BLaER1 treated with 17β-estradiol and CSF1 and Interleukin-3, amounts not matched to agents 10 nM and 100 nM (cell line): ENCODE data around the gene ZCCHC24.

ENCODE experiments used
- H3K27ac ChIP-seq, 11 experiments: shearing (Covaris generic); formaldehyde crosslinking; 2 replicates each; pipeline ENCODE4 v1.8.1; 2022
- H3K27me3 ChIP-seq, 11 experiments: shearing (Covaris generic); formaldehyde crosslinking; 2 replicates each; pipeline ENCODE4 v1.8.1; 2022
- H3K36me3 ChIP-seq, 11 experiments: shearing (Covaris generic); formaldehyde crosslinking; 2 replicates each; pipeline ENCODE4 v1.8.1; 2022
- H3K4me1 ChIP-seq, 10 experiments: shearing (Covaris generic); formaldehyde crosslinking; 2 replicates each; pipeline ENCODE4 v1.8.1; 2022
- H3K4me2 ChIP-seq, 11 experiments: shearing (Covaris generic); formaldehyde crosslinking; 2 replicates each; pipeline ENCODE4 v1.8.1; 2022
- H3K4me3 ChIP-seq, 10 experiments: shearing (Covaris generic); formaldehyde crosslinking; 2 replicates each; pipeline ENCODE4 v1.8.1; 2022
- H3K9ac ChIP-seq, 11 experiments: shearing (Covaris generic); formaldehyde crosslinking; 2 replicates each; pipeline ENCODE4 v1.8.1; 2022
- H3K9me3 ChIP-seq, 11 experiments: shearing (Covaris generic); formaldehyde crosslinking; replicated peaks in 1 of 11; 2 replicates each; pipeline ENCODE4 v1.8.1; 2022
- H4K20me1 ChIP-seq, 11 experiments: shearing (Covaris generic); formaldehyde crosslinking; 2 replicates each; pipeline ENCODE4 v1.8.1; 2022
- Cebpa-rat ChIP-seq, 11 experiments: shearing (Covaris generic); IDR thresholded peaks; 2 replicates each; pipeline ENCODE4 v1.8.1; 2022

ZCCHC24 gene

DNA sequence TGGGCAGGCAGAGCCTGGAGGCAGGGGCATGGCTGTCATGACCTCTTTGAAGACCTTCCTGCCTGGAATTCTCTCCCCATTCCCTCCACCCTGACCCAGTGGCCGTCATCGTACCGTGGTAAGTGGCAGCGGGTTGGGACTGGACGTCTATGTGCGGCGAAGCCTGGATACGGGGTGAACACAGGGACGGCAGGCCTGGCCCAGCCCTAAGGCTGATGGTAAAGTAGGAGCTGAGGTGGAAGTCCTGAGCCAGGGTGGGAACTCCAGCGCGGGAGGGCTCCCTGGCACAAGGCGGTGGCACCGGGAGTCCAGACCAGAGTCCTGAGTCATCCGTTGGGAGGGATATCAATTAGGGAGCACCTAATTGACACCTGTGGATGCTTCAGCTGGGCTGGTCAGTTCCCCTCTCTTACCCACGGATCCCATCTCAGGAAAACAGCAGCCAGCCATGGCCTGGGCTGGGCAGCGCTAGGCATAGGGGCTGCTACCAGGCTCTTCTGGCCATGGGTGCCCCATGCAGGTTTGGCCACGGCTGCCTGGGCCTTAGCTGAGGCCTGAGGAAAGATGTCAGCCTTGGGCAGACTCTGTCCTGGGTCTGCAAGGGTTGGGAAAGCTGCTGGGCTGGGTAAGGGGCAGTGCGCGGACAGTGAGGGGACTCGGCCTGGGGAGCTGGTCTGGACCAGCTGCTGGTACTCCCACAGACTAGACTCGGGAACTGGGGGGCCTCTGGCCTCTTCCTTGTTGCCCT is 94.8 kb downstream of the ZCCHC24 start:
- H3K4me2 ChIP-seq = peak overlapping the region in 10 of 11 experiments; percentile 94 to 100 (median 99); a peak in 13 of 22 replicates
- no peak for TF ChIP-seq Cebpa-rat (IDR thresholded peaks at IDR 0.05)
- peak overlapping the region in 6 of 11 experiments; percentile 0 to 100 (median 96); a peak in 8 of 22 replicates for H3K9ac ChIP-seq
- 0 out of 20 replicates have a peak overlapping the region, but pooled peaks of 1 of the 10 experiments have one; percentile 97 for H3K4me3 ChIP-seq
- H3K36me3 ChIP-seq = peaks cover 67 to 74% (median 73%) of the 10 kb centered on the region in 11 experiments
- H3K4me1 ChIP-seq = peaks cover 40 to 90% (median 81%) of the 10 kb centered on the region in 10 experiments
- H3K27me3 ChIP-seq = no peaks in the 10 kb centered on the region
- peaks cover 71 to 87% (median 76%) of the 10 kb centered on the region in 11 experiments for H4K20me1 ChIP-seq
- peaks cover 0 to 4% (median 0%) of the 10 kb centered on the region in 11 experiments; a peak in 1 of 22 replicates for H3K9me3 ChIP-seq
- peak overlapping the region in 7 of 11 experiments; percentile 1 to 100 (median 99); a peak in 6 of 22 replicates for H3K27ac ChIP-seq

DNA sequence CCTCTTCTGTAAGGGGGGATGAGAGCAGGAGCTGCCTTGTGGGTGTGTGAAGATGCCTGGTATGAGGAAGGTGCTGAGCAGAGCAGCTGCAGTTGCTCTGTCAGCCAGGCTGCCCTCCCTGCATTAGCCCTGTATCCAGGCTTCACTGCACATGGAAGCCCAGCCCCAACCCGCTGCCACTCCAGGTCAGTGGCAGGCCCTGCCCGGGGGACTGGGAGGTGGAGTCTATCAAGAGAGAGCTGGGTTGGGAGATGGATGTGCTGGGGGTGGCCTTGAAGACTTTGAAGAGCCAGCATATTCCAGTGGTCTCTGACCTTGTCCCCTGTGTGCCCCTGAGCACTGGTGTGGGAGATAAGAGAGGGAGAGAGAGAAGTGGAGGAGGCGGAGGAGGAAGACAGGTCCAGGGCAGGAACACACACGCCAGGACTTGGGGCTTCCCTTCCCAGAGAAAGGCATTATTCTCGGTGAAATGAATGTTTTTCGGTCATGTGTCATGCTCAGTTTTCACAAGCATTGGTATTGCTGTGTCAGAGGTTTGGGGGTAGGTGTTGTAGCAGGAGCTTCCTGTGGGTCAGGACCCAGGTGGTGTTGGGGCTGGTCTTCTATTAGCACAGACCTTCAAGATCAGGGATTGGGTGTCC is 95.5 kb downstream of the ZCCHC24 start:
- Histone ChIP-seq H3K27me3 (no peaks in the 10 kb centered on the region), H4K20me1 (peaks cover 64 to 80% (median 69%) of the 10 kb centered on the region in 11 experiments), H3K9me3 (0 out of 22 replicates have a peak, but pooled peaks cover 0 to 4% (median 0%) of the 10 kb centered on the region in 11 experiments), H3K36me3 (peaks cover 61 to 67% (median 66%) of the 10 kb centered on the region in 11 experiments), H3K4me2 (peak overlapping the region; percentile 94 to 100 (median 99)), H3K4me1 (peaks cover 43 to 90% (median 81%) of the 10 kb centered on the region in 10 experiments), H3K27ac (peak overlapping the region in 10 of 11 experiments; percentile 1 to 100 (median 100); a peak in 8 of 22 replicates), H3K4me3 (peak overlapping the region in 9 of 10 experiments; percentile 79 to 99 (median 96); a peak in 10 of 20 replicates), H3K9ac (peak overlapping the region in 10 of 11 experiments; percentile 96 to 100 (median 99); a peak in 19 of 22 replicates)
- TF ChIP-seq Cebpa-rat (IDR thresholded peaks at IDR 0.05) = no peak

DNA sequence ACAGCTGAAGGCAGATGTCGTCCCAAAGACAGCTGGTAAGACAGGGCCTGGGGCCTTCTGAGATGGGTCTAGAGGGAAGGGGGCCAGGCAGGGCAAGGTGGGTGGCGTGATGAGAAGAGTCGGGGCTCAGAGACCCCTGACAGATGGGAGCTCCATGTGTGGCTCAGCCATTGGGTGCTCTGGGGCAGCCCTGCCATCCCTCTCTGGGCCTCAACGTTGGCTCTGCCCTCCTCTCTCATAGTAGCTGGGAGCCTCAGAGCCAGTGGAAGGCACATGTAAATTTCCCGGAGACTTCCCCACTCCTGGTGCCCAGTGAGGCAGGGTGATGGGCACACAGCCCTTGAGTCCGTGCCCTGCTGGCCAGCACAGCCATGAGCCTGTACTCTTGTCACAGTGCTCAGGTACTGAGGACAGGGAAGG is 96.3 kb downstream of the ZCCHC24 start:
- H3K27me3 ChIP-seq = no peaks in the 10 kb centered on the region
- peaks cover 56 to 72% (median 61%) of the 10 kb centered on the region in 11 experiments for H4K20me1 ChIP-seq
- H3K4me3 ChIP-seq = peak overlapping the region; percentile 79 to 99 (median 95)
- H3K36me3 ChIP-seq = peaks cover 53 to 59% (median 58%) of the 10 kb centered on the region in 11 experiments
- peaks cover 48 to 87% (median 78%) of the 10 kb centered on the region in 10 experiments for H3K4me1 ChIP-seq
- H3K9ac ChIP-seq = peak overlapping the region; percentile 96 to 100 (median 99); a peak in 21 of 22 replicates
- TF ChIP-seq Cebpa-rat (IDR thresholded peaks at IDR 0.05) = no peak
- H3K4me2 ChIP-seq = peak overlapping the region; percentile 94 to 100 (median 99)
- H3K9me3 ChIP-seq = no peaks in the 10 kb centered on the region
- H3K27ac ChIP-seq = peak overlapping the region; percentile 93 to 100 (median 99); a peak in 21 of 22 replicates

DNA sequence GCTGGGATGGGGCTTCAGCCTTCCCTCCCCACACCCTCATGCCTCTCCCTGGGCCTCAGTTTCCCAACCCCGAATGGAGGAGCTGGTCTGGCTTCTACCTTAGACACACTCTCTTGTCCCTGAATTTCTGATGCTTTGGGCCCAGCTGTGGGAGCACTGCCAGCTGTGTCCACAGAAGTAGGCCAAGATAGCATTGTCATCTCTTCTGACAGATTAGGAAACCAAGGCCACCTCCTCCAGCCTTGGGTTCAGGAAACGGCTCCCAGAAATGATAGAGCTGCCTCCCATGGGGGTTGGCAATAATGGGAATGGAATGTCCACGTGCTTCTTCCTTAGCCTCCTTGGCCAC is 96.8 kb downstream of the ZCCHC24 start:
- Histone ChIP-seq H3K27me3 (no peaks in the 10 kb centered on the region), H3K4me2 (peak overlapping the region; percentile 94 to 100 (median 99)), H3K27ac (peak overlapping the region; percentile 93 to 100 (median 99)), H3K9ac (peak overlapping the region; percentile 96 to 100 (median 99)), H3K36me3 (peaks cover 49 to 54% (median 53%) of the 10 kb centered on the region in 11 experiments), H3K9me3 (no peaks in the 10 kb centered on the region), H4K20me1 (peaks cover 51 to 68% (median 56%) of the 10 kb centered on the region in 11 experiments), H3K4me3 (peak overlapping the region; percentile 79 to 99 (median 95)), H3K4me1 (peaks cover 48 to 83% (median 73%) of the 10 kb centered on the region in 10 experiments)
- TF ChIP-seq Cebpa-rat (IDR thresholded peaks at IDR 0.05) = no peak

DNA sequence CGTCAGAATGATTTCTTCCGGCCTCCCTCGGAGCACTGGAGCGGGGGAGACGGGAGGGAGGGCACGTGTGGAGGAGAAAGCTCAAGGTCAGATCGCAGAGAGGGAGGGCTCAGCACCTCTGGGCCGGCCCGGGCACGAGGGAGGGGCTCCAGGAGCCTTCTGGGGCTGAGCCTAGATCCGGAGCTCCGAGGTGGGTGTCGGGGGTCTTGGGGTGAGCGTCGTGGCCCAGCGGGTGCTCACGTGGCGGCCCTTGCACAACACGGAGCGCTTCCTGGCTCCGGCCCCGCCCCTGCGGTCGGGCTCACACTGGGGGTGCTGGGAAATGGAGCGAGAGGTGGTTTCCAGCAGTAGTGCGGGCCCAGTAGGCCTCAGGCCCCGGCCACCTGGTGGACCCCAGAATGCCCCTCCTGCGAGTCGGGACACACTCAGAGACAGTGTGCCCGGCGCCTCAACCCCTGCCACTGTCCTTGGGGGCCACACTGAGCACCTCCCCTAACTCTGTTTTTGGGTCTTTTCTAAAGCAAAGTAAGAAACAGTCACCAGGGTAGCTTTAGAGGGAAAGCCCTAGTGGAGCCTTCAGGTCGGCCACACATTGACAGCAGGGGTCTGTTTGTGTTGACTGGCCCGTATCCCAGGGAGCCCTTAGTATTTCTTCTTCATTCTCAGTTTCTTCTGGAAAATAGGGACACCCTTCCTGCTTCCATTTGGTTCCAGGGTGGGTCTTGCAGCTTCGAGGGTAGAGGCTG is 97.4 kb downstream of the ZCCHC24 start:
- no peaks in the 10 kb centered on the region for H3K9me3 ChIP-seq
- H3K36me3 ChIP-seq = peaks cover 43 to 49% (median 47%) of the 10 kb centered on the region in 11 experiments
- no peaks in the 10 kb centered on the region for H3K27me3 ChIP-seq
- H4K20me1 ChIP-seq = peaks cover 46 to 62% (median 51%) of the 10 kb centered on the region in 11 experiments
- H3K4me1 ChIP-seq = peaks cover 48 to 80% (median 69%) of the 10 kb centered on the region in 10 experiments
- H3K9ac ChIP-seq = peak overlapping the region; percentile 96 to 100 (median 99)
- peak overlapping the region; percentile 94 to 100 (median 99) for H3K4me2 ChIP-seq
- TF ChIP-seq Cebpa-rat (IDR thresholded peaks at IDR 0.05) = peak in 10 of 11 experiments; percentile 13 to 80 (median 57); a peak in 12 of 22 replicates
- peak overlapping the region; percentile 79 to 99 (median 95) for H3K4me3 ChIP-seq
- peak overlapping the region; percentile 93 to 100 (median 99) for H3K27ac ChIP-seq

DNA sequence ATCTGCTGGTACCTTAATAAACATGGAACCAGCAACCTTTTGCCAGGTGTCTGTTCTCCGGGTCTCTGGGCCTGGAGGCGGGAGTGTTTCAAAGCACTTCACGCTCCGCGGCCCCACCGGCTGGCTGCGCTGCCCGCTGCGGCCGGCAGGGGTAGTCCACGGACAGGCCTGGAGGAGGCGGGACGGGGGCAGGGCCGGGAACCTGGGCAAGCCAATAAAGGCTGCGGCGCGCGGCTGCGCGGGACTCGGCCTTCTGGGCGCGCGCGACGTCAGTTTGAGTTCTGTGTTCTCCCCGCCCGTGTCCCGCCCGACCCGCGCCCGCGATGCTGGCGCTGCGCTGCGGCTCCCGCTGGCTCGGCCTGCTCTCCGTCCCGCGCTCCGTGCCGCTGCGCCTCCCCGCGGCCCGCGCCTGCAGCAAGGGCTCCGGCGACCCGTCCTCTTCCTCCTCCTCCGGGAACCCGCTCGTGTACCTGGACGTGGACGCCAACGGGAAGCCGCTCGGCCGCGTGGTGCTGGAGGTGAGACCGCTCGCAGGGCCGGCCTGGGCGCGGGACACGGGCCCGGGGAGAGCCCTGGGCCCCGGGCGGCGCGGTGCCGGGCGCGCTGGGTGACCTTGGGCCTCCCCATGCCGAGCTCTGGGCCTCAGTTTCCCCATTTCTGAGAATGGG is 98.1 kb downstream of the ZCCHC24 start, which contains the start of gene PPIF:
PPIF (plus strand) TSS at position 244 of the 668 bp plus-strand sequence; CDS start at position 324, 80 bp downstream.
- Histone ChIP-seq H3K27ac (peak within 1 kb of the TSS; percentile 93 to 100 (median 99)), H3K4me1 (peaks cover 48 to 75% (median 62%) of the 10 kb centered on the region in 10 experiments), H3K9ac (peak within 1 kb of the TSS; percentile 96 to 100 (median 99)), H4K20me1 (peaks cover 38 to 55% (median 44%) of the 10 kb centered on the region in 11 experiments), H3K4me2 (peak within 1 kb of the TSS; percentile 94 to 100 (median 99)), H3K27me3 (no peaks in the 10 kb centered on the region), H3K4me3 (peak within 1 kb of the TSS; percentile 79 to 99 (median 95)), H3K36me3 (peaks cover 36 to 42% (median 40%) of the 10 kb centered on the region in 11 experiments), H3K9me3 (no peaks in the 10 kb centered on the region)
- no peak for TF ChIP-seq Cebpa-rat (IDR thresholded peaks at IDR 0.05)

DNA sequence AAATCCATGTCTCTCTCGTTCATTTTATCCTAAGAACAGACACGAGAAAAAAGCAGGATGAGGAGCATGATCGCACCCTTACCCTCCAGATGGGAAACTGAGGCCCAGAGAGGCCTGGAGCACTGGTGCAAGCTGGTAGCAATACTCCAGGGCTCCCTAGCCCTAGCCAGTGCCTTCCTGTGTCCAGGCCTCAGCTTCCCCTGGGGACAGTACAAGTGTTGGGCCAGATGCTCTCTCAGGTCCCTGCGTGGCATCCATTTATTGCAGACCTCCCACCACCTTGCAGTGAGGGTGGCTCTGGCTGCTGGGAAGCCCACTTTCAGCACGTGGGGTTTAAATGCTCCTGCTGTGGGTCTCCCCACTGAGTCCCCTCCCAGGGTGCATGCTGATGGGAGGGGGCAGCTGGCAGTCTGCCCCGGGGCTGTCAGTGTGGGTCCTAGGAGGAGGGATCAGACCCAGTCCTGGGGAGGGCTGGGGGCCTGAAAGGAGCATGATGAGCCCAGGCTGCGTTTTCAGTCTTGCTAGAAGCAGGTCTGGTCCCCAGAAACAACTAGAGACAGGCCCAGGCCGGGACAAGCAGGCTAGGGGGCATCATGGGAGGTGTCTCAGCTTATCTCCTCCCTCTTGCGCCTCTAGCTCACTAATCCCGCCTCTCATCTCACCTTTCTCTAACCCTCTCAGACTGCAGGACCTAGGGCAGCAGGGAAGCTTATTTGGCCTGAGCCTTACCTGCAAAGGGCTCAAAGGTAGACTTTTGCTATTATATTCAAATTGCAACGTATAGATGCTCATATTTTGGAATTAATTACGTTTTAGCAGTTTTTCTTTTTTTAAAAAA is 98.8 kb downstream of the ZCCHC24 start:
- Histone ChIP-seq H3K4me1 (peaks cover 48 to 68% (median 57%) of the 10 kb centered on the region in 10 experiments), H4K20me1 (peaks cover 31 to 48% (median 36%) of the 10 kb centered on the region in 11 experiments), H3K27me3 (no peaks in the 10 kb centered on the region), H3K4me3 (peak overlapping the region in 6 of 10 experiments; percentile 86 to 99 (median 96); a peak in 10 of 20 replicates), H3K4me2 (peak overlapping the region; percentile 61 to 100 (median 97)), H3K9me3 (no peaks in the 10 kb centered on the region), H3K9ac (peak overlapping the region in 9 of 11 experiments; percentile 43 to 100 (median 99); a peak in 17 of 22 replicates), H3K27ac (peak overlapping the region in 6 of 11 experiments; percentile 1 to 100 (median 35); a peak in 6 of 22 replicates), H3K36me3 (peaks cover 28 to 34% (median 33%) of the 10 kb centered on the region in 11 experiments)
- TF ChIP-seq Cebpa-rat (IDR thresholded peaks at IDR 0.05) = no peak
